Peyer's patch (tissue), 4 donors: Measurements from ENCODE around the gene TNRC6A. TPM values are rescaled to one million over a fixed set of nuclear protein-coding genes. Genes with fewer than 3 reads are reported as not detected.

Source experiments
- DNase-seq, 3 donors: peaks; one replicate each; pipeline ENCODE4 v3.0.0-alpha.2; 2017 to 2019
- H3K27ac ChIP-seq, 4 donors: fragments of 200-600 bp; sonication (generic); one replicate each; pipeline ENCODE4 v1.5.1; 2016 to 2019
- H3K27me3 ChIP-seq, 2 donors: fragments of 200-600 bp; sonication (generic); one replicate each; pipeline ENCODE4 v1.5.1; 2019
- H3K36me3 ChIP-seq, 3 donors: fragments of 200-600 bp; sonication (generic); one replicate each; pipeline ENCODE4 v1.5.1; 2016 to 2019
- H3K4me1 ChIP-seq, 4 donors: fragments of 200-600 bp; sonication (generic); one replicate each; pipeline ENCODE4 v1.5.1; 2016 to 2019
- H3K4me3 ChIP-seq, 4 donors: fragments of 200-600 bp; sonication (generic); 1 replicate in 3 of 4; 2 replicates in 1 of 4; pipeline ENCODE4 v1.5.1; 2016 to 2019; ENCODE audit warnings: mild to moderate bottlenecking in 1 of 4
- H3K9me3 ChIP-seq, 4 donors: fragments of 200-600 bp; sonication (generic); one replicate each; pipeline ENCODE4 v1.5.1; 2016 to 2019; ENCODE audit warnings: mild to moderate bottlenecking in 1 of 4
- POLR2A ChIP-seq, 2 donors: fragments of 450-650 bp; IDR thresholded peaks; one replicate each; pipeline ENCODE4 v1.5.1; 2017; ENCODE audit warnings: antibody characterized with exemption in 2 of 2, mild to moderate bottlenecking in 2 of 2, moderate library complexity in 2 of 2
- total RNA-seq, 4 donors: library from RNA; depleted of rRNA; stranded (reverse); fragments of >200 nt; gene quantifications; one replicate each; pipeline ENCODE4 v1.1.0, GENCODE V29; 2016
- TF ChIP-seq, protein P1 (sequence below), 6 experiments: fragments of 450-650 bp in 4 of 6; fragments of 200-600 bp in 2 of 6; sonication (generic) in 1 of 6; IDR thresholded peaks; one replicate each; pipeline ENCODE4 v1.5.1; 2017 to 2019; ENCODE audit warnings: antibody characterized with exemption in 6 of 6, mild to moderate bottlenecking in 3 of 6, moderate library complexity in 1 of 6

The TNRC6A gene
- total RNA-seq, 4 donors from 2014 or later: 47.3 to 316 (median 85.5) TPM

DNA sequence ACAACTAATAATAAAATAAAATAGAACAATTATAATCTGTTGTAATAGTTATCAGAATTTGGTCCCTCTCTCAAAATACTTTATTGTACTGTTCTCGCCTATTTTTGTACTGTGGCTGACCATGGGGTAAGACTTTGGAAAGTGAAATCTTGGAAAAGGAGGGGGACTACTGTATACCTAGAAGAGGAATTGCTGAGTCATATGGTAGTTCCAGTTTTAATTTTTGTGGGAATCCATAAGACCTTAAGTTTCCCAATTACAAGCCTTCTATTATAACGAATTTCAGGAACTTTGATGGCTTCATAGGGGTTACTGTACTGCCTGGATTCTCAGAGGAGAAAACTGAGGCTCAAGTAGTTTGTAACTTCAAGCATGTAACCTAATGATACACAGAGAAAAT lies 35.5 kb downstream of the TNRC6A start:
- no peaks in the 10 kb centered on the region for H3K4me1 ChIP-seq
- H3K27me3 ChIP-seq: no peaks in the 10 kb centered on the region
- no peak for TF ChIP-seq POLR2A (IDR thresholded peaks at IDR 0.05)
- TF ChIP-seq, protein P1, sequence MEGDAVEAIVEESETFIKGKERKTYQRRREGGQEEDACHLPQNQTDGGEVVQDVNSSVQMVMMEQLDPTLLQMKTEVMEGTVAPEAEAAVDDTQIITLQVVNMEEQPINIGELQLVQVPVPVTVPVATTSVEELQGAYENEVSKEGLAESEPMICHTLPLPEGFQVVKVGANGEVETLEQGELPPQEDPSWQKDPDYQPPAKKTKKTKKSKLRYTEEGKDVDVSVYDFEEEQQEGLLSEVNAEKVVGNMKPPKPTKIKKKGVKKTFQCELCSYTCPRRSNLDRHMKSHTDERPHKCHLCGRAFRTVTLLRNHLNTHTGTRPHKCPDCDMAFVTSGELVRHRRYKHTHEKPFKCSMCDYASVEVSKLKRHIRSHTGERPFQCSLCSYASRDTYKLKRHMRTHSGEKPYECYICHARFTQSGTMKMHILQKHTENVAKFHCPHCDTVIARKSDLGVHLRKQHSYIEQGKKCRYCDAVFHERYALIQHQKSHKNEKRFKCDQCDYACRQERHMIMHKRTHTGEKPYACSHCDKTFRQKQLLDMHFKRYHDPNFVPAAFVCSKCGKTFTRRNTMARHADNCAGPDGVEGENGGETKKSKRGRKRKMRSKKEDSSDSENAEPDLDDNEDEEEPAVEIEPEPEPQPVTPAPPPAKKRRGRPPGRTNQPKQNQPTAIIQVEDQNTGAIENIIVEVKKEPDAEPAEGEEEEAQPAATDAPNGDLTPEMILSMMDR (IDR thresholded peaks at IDR 0.05): no peak
- DNase-seq: no peak
- no peak overlapping the region for H3K27ac ChIP-seq
- H3K36me3 ChIP-seq: peaks cover 0 to 17% (median 0%) of the 10 kb centered on the region in 3 donors
- no peak overlapping the region for H3K4me3 ChIP-seq
- H3K9me3 ChIP-seq: no peaks in the 10 kb centered on the region

DNA sequence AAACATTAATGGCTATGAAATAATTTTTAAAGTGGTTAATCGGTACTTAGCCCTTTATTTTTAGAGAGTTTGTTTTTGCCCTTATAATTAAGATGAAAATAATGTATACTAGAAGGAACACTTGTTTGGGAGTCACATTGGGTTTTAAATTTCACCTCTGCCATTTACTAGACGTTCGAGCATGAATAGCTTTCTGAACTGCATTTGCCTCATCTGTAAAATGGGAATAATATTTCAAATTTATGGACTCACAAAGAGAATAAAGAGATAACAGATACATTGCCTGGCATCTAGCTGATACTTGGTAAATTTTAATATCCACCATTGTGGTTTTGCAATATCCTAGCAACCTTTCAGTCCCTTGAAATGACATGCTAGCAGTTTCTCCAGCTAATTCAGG lies 36.6 kb downstream of the TNRC6A start:
- Histone ChIP-seq H3K27me3 (no peaks in the 10 kb centered on the region), H3K4me3 (no peak overlapping the region), H3K9me3 (no peaks in the 10 kb centered on the region), H3K36me3 (peaks cover 0 to 17% (median 0%) of the 10 kb centered on the region in 3 donors), H3K4me1 (no peaks in the 10 kb centered on the region), H3K27ac (no peak overlapping the region)
- TF ChIP-seq POLR2A (IDR thresholded peaks at IDR 0.05): no peak
- TF ChIP-seq, protein P1 (IDR thresholded peaks at IDR 0.05): no peak
- DNase-seq: no peak

DNA sequence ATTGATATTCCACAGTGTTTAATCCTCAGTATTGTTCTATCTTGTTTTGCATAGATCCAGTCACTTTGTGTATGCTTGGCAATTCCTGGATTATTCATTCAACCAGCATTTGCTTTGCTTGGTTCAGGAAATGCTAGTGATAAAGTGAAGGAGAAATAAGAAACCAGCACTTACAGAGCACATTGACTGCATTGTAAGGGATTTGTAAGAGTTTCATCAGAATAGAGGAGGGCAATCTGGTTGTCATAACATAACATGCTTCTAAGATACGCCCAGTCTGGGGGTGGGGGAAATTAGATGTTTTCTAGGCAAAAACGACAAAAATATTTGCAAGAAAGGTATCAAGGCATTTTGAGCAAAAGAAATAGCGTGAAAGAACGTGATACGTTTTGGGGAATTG lies 40.4 kb downstream of the TNRC6A start:
- no peak for DNase-seq
- peaks cover 0 to 12% (median 0%) of the 10 kb centered on the region in 3 donors for H3K36me3 ChIP-seq
- H3K4me1 ChIP-seq: no peaks in the 10 kb centered on the region
- TF ChIP-seq, protein P1 (IDR thresholded peaks at IDR 0.05): no peak
- TF ChIP-seq POLR2A (IDR thresholded peaks at IDR 0.05): no peak
- H3K27ac ChIP-seq: no peak overlapping the region
- H3K27me3 ChIP-seq: no peaks in the 10 kb centered on the region
- H3K4me3 ChIP-seq: no peak overlapping the region
- H3K9me3 ChIP-seq: no peaks in the 10 kb centered on the region

DNA sequence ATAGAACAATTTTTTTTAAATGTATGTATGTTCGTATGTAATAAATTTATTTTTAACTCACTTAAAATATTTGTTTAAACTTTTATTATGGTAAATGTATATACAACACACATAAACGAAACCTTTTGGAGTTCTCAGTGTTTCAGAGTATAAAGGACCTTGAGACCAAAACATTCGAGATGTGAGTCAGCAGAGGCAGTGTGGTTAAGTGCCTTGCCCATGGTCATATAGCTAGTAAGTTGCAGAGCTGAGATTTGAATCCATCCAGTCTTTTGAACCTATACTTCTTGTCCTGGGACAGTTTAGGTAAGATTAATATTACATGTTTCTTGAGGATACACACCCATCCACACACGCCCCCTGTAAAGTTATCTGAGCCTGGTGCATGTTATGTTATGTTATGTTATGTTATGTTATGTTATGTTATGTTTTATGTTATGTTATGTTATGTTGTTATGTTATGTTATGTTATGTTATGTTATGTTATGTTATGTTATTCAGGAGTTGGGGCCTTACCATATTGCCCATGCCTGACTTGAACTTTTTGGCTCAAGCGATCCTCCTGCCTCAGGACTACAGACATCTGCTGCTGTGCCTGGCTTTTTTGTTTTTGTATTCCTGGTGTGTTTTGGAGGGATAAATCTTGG lies 41.8 kb downstream of the TNRC6A start:
- no peak for DNase-seq
- Histone ChIP-seq H3K9me3 (no peaks in the 10 kb centered on the region), H3K4me1 (no peaks in the 10 kb centered on the region), H3K36me3 (peaks cover 0 to 12% (median 0%) of the 10 kb centered on the region in 3 donors), H3K27me3 (no peaks in the 10 kb centered on the region), H3K4me3 (no peak overlapping the region), H3K27ac (no peak overlapping the region)
- TF ChIP-seq, protein P1 (IDR thresholded peaks at IDR 0.05): no peak
- TF ChIP-seq POLR2A (IDR thresholded peaks at IDR 0.05): no peak

DNA sequence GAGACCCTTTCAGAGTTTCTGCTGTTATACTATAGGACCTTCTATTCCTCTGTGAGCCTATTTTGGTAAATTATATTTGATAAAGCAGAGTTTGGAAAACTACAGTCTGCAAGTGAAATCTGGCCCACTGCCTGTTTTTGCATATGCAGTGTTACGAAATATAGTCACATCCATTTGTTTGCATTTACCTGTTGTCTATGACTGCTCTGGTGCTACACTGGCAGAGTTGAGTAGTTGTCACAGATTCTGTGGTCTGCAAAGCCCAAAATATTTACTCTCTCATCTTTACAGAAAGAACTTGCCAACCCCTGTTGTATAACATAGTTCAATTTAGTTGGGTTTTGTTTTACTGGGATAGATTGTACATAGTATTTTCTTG lies 42.3 kb downstream of the TNRC6A start:
- H3K36me3 ChIP-seq: peaks cover 0 to 11% (median 0%) of the 10 kb centered on the region in 3 donors
- H3K27ac ChIP-seq: no peak overlapping the region
- no peak for TF ChIP-seq POLR2A (IDR thresholded peaks at IDR 0.05)
- TF ChIP-seq, protein P1 (IDR thresholded peaks at IDR 0.05): no peak
- no peak for DNase-seq
- H3K27me3 ChIP-seq: no peaks in the 10 kb centered on the region
- no peak overlapping the region for H3K4me3 ChIP-seq
- H3K4me1 ChIP-seq: no peaks in the 10 kb centered on the region
- no peaks in the 10 kb centered on the region for H3K9me3 ChIP-seq
